ENCODE results near the gene AMIGO1. TPM values are rescaled to one million over a fixed set of nuclear protein-coding genes. Genes with fewer than 3 reads are reported as not detected.

The AMIGO1 gene
- total and polyA plus RNA-seq, 2 of the 8 experiments (the other 6 are each of a cell fraction or from before 2014, with no cell fraction given): 1.5 to 2.7 TPM

DNA sequence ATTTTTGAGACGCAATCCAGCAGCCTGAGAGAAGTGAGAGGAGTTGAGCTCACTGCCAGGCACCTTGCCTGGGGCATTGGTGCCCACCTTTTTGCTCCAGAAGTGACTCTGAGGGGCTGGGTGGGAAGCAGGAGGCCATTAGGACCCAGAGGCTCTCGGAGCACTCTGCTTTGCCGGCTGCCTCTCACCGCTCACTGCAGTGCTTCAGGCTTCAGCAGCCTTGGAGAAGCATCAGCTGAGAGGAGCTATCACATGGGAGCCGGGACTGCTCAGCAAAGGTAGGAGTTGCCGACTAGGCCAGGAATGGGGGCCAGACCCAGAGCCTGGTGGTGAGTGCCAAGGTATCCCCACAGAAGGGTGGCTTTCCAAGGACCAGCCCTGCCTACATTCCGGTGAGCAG, 30.1 kb upstream of the AMIGO1 start, which contains the start of gene GPR61:
Gene GPR61 (plus strand): TSS at position 197 of the 400 bp plus-strand sequence. CDS start 3,151 bp downstream, outside the sequence.
- Histone ChIP-seq H3K4ac (replicated peaks; ENCODE audit: insufficient read length, low read depth, low read length) (no peak within 1 kb of the TSS), H2AFZ (ENCODE audit: low read length) (peak within 1 kb of the TSS; percentile 10; the same call in 1 of the 2 replicates), H2BK15ac (ENCODE audit: low read length) (peak within 1 kb of the TSS; percentile 18; the same call in 1 of the 2 replicates), H3K27me3 (replicated peaks in 1 of 4; ENCODE audit: control insufficient read depth in 3 of 4, extremely low read depth in 1 of 4, insufficient read depth in 3 of 4, low read length in 3 of 4) (peaks cover 0 to 2% (median 0%) of the 10 kb centered on the region in 4 experiments; a peak in 1 of 7 replicates), H4K8ac (ENCODE audit: extremely low read depth, insufficient read depth, low read length) (no peak within 1 kb of the TSS; the same call in 1 of the 2 replicates), H3K4me1 (replicated peaks in 1 of 4; ENCODE audit: control insufficient read depth in 3 of 4, insufficient read depth in 4 of 4, low read length in 3 of 4) (peaks cover 0 to 3% (median 1%) of the 10 kb centered on the region in 4 experiments; a peak in 2 of 7 replicates), H2BK12ac (ENCODE audit: low read depth, low read length) (no peak within 1 kb of the TSS; the same call in 1 of the 2 replicates), H4K5ac (ENCODE audit: insufficient read length, low read depth, low read length) (no peak within 1 kb of the TSS), H3K79me2 (ENCODE audit: control insufficient read depth in 1 of 2, insufficient read depth in 2 of 2, low read length in 2 of 2) (no peaks in the 10 kb centered on the region), H2BK5ac (ENCODE audit: low read depth, low read length) (no peak within 1 kb of the TSS), H3K9me3 (ENCODE audit: insufficient read depth in 2 of 2, low read depth in 1 of 2, low read length in 1 of 2) (no peaks in the 10 kb centered on the region), H3K23me2 (ENCODE audit: low read depth, low read length) (no peaks in the 10 kb centered on the region; the same call in 1 of the 2 replicates), H3K9ac (replicated peaks in 1 of 4; ENCODE audit: extremely low read depth in 1 of 4, low read depth in 3 of 4, low read length in 3 of 4) (no peak within 1 kb of the TSS), H3K79me1 (ENCODE audit: low read depth, low read length) (no peaks in the 10 kb centered on the region; the same call in 1 of the 2 replicates), H4K91ac (replicated peaks; ENCODE audit: insufficient read length, low read length) (no peak within 1 kb of the TSS), H3K4me3 (ENCODE audit: extremely low read depth in 1 of 4, insufficient read depth in 2 of 4, low read depth in 3 of 4, low read length in 4 of 4) (peak within 1 kb of the TSS in 1 of 4 experiments; percentile 9; a peak in 2 of 8 replicates), H3K56ac (replicated peaks; ENCODE audit: insufficient read length, low read depth, low read length) (no peak within 1 kb of the TSS), H2BK20ac (ENCODE audit: low read length) (0 out of 2 replicates have a peak within 1 kb of the TSS, but pooled peaks have one; percentile 32), H3K27ac (ENCODE audit: low read depth, low read length) (no peak within 1 kb of the TSS), H3K14ac (ENCODE audit: insufficient read length) (no peak within 1 kb of the TSS), H3K36me3 (ENCODE audit: control insufficient read depth in 2 of 4, insufficient read depth in 4 of 4, low read length in 3 of 4) (no peaks in the 10 kb centered on the region), H3K18ac (ENCODE audit: extremely low read depth, low read length) (no peak within 1 kb of the TSS; the same call in 1 of the 2 replicates), H4K20me1 (replicated peaks in 1 of 2; ENCODE audit: control insufficient read depth in 1 of 2, insufficient read depth in 2 of 2, low read length in 2 of 2) (no peaks in the 10 kb centered on the region), H3K23ac (ENCODE audit: insufficient read length) (no peak within 1 kb of the TSS), H2AK5ac (ENCODE audit: low read depth, low read length) (no peak within 1 kb of the TSS), H2BK120ac (replicated peaks; ENCODE audit: low read depth, low read length) (no peak within 1 kb of the TSS), H3K4me2 (ENCODE audit: insufficient read depth in 1 of 2, low read depth in 2 of 2, low read length in 2 of 2) (peak within 1 kb of the TSS; percentile 7 to 33; a peak in 2 of 4 replicates)
- no peak for FAIRE-seq
- peak in 1 of 2 experiments; percentile 41 for DNase-seq (ENCODE audit: low read depth in 1 of 2, low spot score in 2 of 2)
- CTCF ChIA-PET (ENCODE audit: partially characterized antibody): interaction anchor here (0.6 to 26.3 kb wide), 6 partner anchors 6 to 381 kb away, joined by 3 to 1755 read pairs (median 4); partner anchors contain the start of genes AMIGO1, ATXN7L2 and CYB561D1
- peak; percentile 85 for TF ChIP-seq FOSL1 (IDR thresholded peaks at IDR 0.05; ENCODE audit: insufficient read depth, low read depth, low read length)
- no peak for TF ChIP-seq PHF8 (conservative IDR thresholded peaks at IDR 0.05; ENCODE audit: low read depth, low read length)
- WGBS, 2 experiments (ENCODE audit: extremely low coverage in 1 of 2, insufficient coverage in 1 of 2, insufficient read length in 1 of 2, insufficient replicate concordance in 2 of 2, low coverage in 1 of 2, low lambda C conversion rate in 2 of 2, missing lambda C conversion rate in 1 of 2): 66% methylated on average over 7 of the region's 7 CpGs; no CpG with 5 or more reads in 1 of the 2 experiments
- POLR2A ChIA-PET (ENCODE audit: partially characterized antibody): interaction anchor here (1.2 to 2.2 kb wide), 2 partner anchors 9 to 50 kb away, joined by 4 to 6 read pairs; partner anchors contain the start of gene GNAI3
